K562 (cell line): ENCODE results near the gene COA3. TPM values are rescaled to one million over a fixed set of nuclear protein-coding genes. Genes with fewer than 3 reads are reported as not detected.
A peak's percentile ranks its signal among the peaks of the same experiment; 100 is the strongest.

ENCODE experiments used
- ARID4B ChIP-seq: sonication (generic); formaldehyde crosslinking; IDR thresholded peaks from 2 replicates; pipeline ENCODE4 v1.8.0; 2022; ENCODE audit warnings: mild to moderate bottlenecking, missing genetic modification reagents
- CBX1 ChIP-seq: sonication (generic); IDR thresholded peaks from 2 replicates; pipeline ENCODE4 v1.6.1; 2016; ENCODE audit warnings: antibody characterized with exemption, low read depth, mild to moderate bottlenecking
- CBX2 ChIP-seq: fragments of 200-600 bp; sonication (generic); IDR thresholded peaks from one replicate; pipeline ENCODE4 v1.6.1; 2012; ENCODE audit warnings: mild to moderate bottlenecking, low read length, inconsistent platforms; ENCODE audit not compliant: insufficient read depth, poor library complexity, severe bottlenecking
- CHCHD3 ChIP-seq: fragments of 250-450 bp; sonication (Bioruptor Pico); IDR thresholded peaks from 2 replicates; pipeline ENCODE4 v2.1.2; 2022; ENCODE audit warnings: mild to moderate bottlenecking
- ETV6 ChIP-seq, 3 experiments: fragments of 150-350 bp in 1 of 3; sonication (generic) in 1 of 3; formaldehyde crosslinking in 1 of 3; IDR thresholded peaks; 2 replicates each; pipeline versions ENCODE4 v1.6.1 to v1.8.0; 2014 to 2022; ENCODE audit warnings: borderline replicate concordance in 2 of 3, low read depth in 2 of 3, antibody characterized with exemption in 1 of 3, low read length in 1 of 3, mild to moderate bottlenecking in 1 of 3, missing genetic modification reagents in 1 of 3
- FOS ChIP-seq: IDR thresholded peaks from 3 replicates; pipeline ENCODE4 v1.6.1; 2011; ENCODE audit not compliant: insufficient read length; ENCODE audit errors: extremely low read depth
- L3MBTL2 ChIP-seq: fragments of 450-650 bp; IDR thresholded peaks from 2 replicates; pipeline ENCODE4 v1.6.1; 2016; ENCODE audit warnings: mild to moderate bottlenecking, moderate library complexity
- NFYB ChIP-seq: IDR thresholded peaks from 2 replicates; pipeline ENCODE4 v1.6.1; 2011; ENCODE audit warnings: mild to moderate bottlenecking, moderate library complexity; ENCODE audit not compliant: insufficient read length; ENCODE audit errors: extremely low read depth
- NONO ChIP-seq, 2 experiments: fragments of 200-400 bp in 1 of 2; fragments of 450-650 bp in 1 of 2; formaldehyde crosslinking in 1 of 2; IDR thresholded peaks; 2 replicates each; pipeline ENCODE4 v1.6.1; 2017; ENCODE audit warnings: low read depth in 2 of 2, mild to moderate bottlenecking in 2 of 2, moderate library complexity in 2 of 2, low read length in 1 of 2
- SPI1 ChIP-seq: IDR thresholded peaks from 2 replicates; pipeline ENCODE4 v1.6.1; 2011; ENCODE audit warnings: low read depth, low read length, control low read depth, borderline replicate concordance
- ZFX ChIP-seq: sonication (generic); formaldehyde crosslinking; IDR thresholded peaks from 2 replicates; pipeline ENCODE4 v1.8.0; 2022; ENCODE audit warnings: mild to moderate bottlenecking, missing genetic modification reagents, moderate library complexity
- ZNF436 ChIP-seq: fragments of 250-450, 450-650 bp; sonication (Bioruptor Pico); formaldehyde crosslinking; IDR thresholded peaks from 2 replicates; pipeline ENCODE4 v1.7.0; 2020; ENCODE audit warnings: mild to moderate bottlenecking
- ZNF445 ChIP-seq: fragments of 250-450 bp; sonication (Bioruptor Pico); IDR thresholded peaks from 2 replicates; pipeline ENCODE4 v1.4.0; 2020; ENCODE audit warnings: low read depth, mild to moderate bottlenecking, moderate library complexity
- ZNF57 ChIP-seq: fragments of 450-650 bp; formaldehyde crosslinking; IDR thresholded peaks from 2 replicates; pipeline ENCODE4 v1.4.0; 2020; ENCODE audit warnings: mild to moderate bottlenecking, moderate library complexity
- polyA plus RNA-seq, 8 experiments: library from polyadenylated mRNA; depleted of rRNA in 4 of 8; stranded (reverse) in 5 of 8; unstranded in 3 of 8; fragments of >200 nt; fragmentation: Nextera tagmentation in 2 of 8; fragmentation: Illumina TruSeq in 1 of 8; extraction: Ambion mirVana in 2 of 8; extraction: Trizol in 1 of 8; gene quantifications; 2 replicates each; pipeline versions ENCODE4 v1.2.1 to v1.2.3, GENCODE V29; 2011 to 2014; ENCODE audit warnings: inconsistent platforms in 1 of 8, missing spikeins in 1 of 8
- total RNA-seq, 7 experiments: library from RNA; depleted of rRNA in 6 of 7; stranded (reverse); fragments of >200 nt in 6 of 7; fragmentation: Illumina TruSeq in 2 of 7; extraction: Trizol in 2 of 7; gene quantifications; 2 replicates each; pipeline versions ENCODE4 v1.2.1 to v1.2.3, GENCODE V29; 2011 to 2021; ENCODE audit warnings: low replicate concordance in 1 of 7
- TF ChIP-seq, protein P1 (sequence below): fragments of 450-650 bp; IDR thresholded peaks from 2 replicates; pipeline ENCODE4 v1.6.1; 2016; ENCODE audit warnings: mild to moderate bottlenecking
- TF ChIP-seq, protein P2 (sequence below): fragments of 250-450 bp; sonication (Bioruptor Pico); IDR thresholded peaks from 2 replicates; pipeline ENCODE4 v1.5.0; 2022; ENCODE audit warnings: mild to moderate bottlenecking
- TF ChIP-seq, protein P3 (sequence below): fragments of 250-450 bp; sonication (Bioruptor Pico); IDR thresholded peaks from 2 replicates; pipeline ENCODE4 v1.8.0; 2022; ENCODE audit warnings: moderate library complexity, mild to moderate bottlenecking, inconsistent platforms

Gene COA3
- total and polyA plus RNA-seq, 9 of the 15 experiments (the other 6 are each of a cell fraction or from before 2014, with no cell fraction given), result 49.6 to 153 (median 61.4) TPM

- TF ChIP-seq, protein P1, sequence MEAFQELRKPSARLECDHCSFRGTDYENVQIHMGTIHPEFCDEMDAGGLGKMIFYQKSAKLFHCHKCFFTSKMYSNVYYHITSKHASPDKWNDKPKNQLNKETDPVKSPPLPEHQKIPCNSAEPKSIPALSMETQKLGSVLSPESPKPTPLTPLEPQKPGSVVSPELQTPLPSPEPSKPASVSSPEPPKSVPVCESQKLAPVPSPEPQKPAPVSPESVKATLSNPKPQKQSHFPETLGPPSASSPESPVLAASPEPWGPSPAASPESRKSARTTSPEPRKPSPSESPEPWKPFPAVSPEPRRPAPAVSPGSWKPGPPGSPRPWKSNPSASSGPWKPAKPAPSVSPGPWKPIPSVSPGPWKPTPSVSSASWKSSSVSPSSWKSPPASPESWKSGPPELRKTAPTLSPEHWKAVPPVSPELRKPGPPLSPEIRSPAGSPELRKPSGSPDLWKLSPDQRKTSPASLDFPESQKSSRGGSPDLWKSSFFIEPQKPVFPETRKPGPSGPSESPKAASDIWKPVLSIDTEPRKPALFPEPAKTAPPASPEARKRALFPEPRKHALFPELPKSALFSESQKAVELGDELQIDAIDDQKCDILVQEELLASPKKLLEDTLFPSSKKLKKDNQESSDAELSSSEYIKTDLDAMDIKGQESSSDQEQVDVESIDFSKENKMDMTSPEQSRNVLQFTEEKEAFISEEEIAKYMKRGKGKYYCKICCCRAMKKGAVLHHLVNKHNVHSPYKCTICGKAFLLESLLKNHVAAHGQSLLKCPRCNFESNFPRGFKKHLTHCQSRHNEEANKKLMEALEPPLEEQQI, result no peak
- TF ChIP-seq CBX2 (no peak), ZNF445 (no peak), CBX1 (no peak), ZNF57 (CRISPR knock-in tag) (no peak), ZNF436 (CRISPR knock-in tag) (no peak), FOS (no peak), ARID4B (CRISPR knock-in tag) (no peak), ETV6 (IDR thresholded peaks at IDR 0.05; ENCODE audit: borderline replicate concordance in 1 of 2, low read depth in 2 of 2, low read length in 1 of 2) (peak in 1 of 2 experiments; percentile 69; a peak in 2 of 4 replicates), ETV6 (CRISPR knock-in tag; IDR thresholded peaks at IDR 0.05; ENCODE audit: borderline replicate concordance) (no peak), NONO (IDR thresholded peaks at IDR 0.05; ENCODE audit: low read depth in 2 of 2, low read length in 1 of 2) (no peak), SPI1 (peak; percentile 100), NFYB (no peak), CHCHD3 (CRISPR knock-in tag) (no peak), ZFX (peak; percentile 28; the same call in 1 of the 2 replicates), L3MBTL2 (0 out of 2 replicates have a peak, but pooled peaks have one; percentile 36)
- TF ChIP-seq, protein P2, sequence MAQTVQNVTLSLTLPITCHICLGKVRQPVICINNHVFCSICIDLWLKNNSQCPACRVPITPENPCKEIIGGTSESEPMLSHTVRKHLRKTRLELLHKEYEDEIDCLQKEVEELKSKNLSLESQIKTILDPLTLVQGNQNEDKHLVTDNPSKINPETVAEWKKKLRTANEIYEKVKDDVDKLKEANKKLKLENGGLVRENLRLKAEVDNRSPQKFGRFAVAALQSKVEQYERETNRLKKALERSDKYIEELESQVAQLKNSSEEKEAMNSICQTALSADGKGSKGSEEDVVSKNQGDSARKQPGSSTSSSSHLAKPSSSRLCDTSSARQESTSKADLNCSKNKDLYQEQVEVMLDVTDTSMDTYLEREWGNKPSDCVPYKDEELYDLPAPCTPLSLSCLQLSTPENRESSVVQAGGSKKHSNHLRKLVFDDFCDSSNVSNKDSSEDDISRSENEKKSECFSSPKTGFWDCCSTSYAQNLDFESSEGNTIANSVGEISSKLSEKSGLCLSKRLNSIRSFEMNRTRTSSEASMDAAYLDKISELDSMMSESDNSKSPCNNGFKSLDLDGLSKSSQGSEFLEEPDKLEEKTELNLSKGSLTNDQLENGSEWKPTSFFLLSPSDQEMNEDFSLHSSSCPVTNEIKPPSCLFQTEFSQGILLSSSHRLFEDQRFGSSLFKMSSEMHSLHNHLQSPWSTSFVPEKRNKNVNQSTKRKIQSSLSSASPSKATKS (CRISPR knock-in tag), result no peak
- TF ChIP-seq, protein P3, sequence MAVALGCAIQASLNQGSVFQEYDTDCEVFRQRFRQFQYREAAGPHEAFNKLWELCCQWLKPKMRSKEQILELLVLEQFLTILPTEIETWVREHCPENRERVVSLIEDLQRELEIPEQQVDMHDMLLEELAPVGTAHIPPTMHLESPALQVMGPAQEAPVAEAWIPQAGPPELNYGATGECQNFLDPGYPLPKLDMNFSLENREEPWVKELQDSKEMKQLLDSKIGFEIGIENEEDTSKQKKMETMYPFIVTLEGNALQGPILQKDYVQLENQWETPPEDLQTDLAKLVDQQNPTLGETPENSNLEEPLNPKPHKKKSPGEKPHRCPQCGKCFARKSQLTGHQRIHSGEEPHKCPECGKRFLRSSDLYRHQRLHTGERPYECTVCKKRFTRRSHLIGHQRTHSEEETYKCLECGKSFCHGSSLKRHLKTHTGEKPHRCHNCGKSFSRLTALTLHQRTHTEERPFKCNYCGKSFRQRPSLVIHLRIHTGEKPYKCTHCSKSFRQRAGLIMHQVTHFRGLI, result no peak
Observed at GRCh38 chr17:42775534-42776098, 22.9 kb downstream of the COA3 start (continued).
